DOHH2 (cell line): ENCODE results near the gene DPYD.

Experiments
- H3F3A ChIP-seq: fragments of 200-600 bp; sonication (generic), shearing (Covaris generic); 2 replicates; pipeline ENCODE4 v1.6.0; 2016; ENCODE audit warnings: antibody characterized with exemption, mild to moderate bottlenecking; ENCODE audit not compliant: control insufficient read depth, insufficient read depth
- H3K27ac ChIP-seq: fragments of 200-600 bp; sonication (generic); 2 replicates; pipeline ENCODE4 v1.5.1; 2014; ENCODE audit warnings: low read depth, mild to moderate bottlenecking, low read length, moderate library complexity
- H3K27me3 ChIP-seq: fragments of 200-600 bp; sonication (generic); 2 replicates; pipeline ENCODE4 v1.6.1; 2014; ENCODE audit warnings: mild to moderate bottlenecking, low read length, mixed read lengths; ENCODE audit not compliant: control insufficient read depth
- H3K36me3 ChIP-seq: fragments of 200-600 bp; sonication (generic); 2 replicates; pipeline ENCODE4 v1.6.1; 2014; ENCODE audit warnings: mild to moderate bottlenecking, low read length, moderate library complexity, mixed read lengths; ENCODE audit not compliant: control insufficient read depth
- H3K4me1 ChIP-seq: fragments of 200-600 bp; sonication (generic); 2 replicates; pipeline ENCODE4 v1.6.1; 2014; ENCODE audit warnings: mild to moderate bottlenecking, low read length, mixed read lengths; ENCODE audit not compliant: control insufficient read depth
- H3K4me2 ChIP-seq: fragments of 200-600 bp; sonication (generic); 2 replicates; pipeline ENCODE4 v1.6.0; 2014; ENCODE audit warnings: mild to moderate bottlenecking, low read length, moderate library complexity
- H3K4me3 ChIP-seq: fragments of 200-600 bp; sonication (generic); 2 replicates; pipeline ENCODE4 v1.5.1; 2014; ENCODE audit warnings: mild to moderate bottlenecking, low read length, mixed read lengths
- H3K79me2 ChIP-seq: fragments of 200-600 bp; sonication (generic); 2 replicates; pipeline ENCODE4 v1.6.1; 2014; ENCODE audit warnings: mild to moderate bottlenecking, low read length, mixed read lengths; ENCODE audit not compliant: control insufficient read depth
- H3K9me2 ChIP-seq: fragments of 200-600 bp; sonication (generic); replicated peaks from 2 replicates; pipeline ENCODE4 v1.6.1; 2014; ENCODE audit warnings: mild to moderate bottlenecking, low read length, mixed read lengths; ENCODE audit not compliant: control insufficient read depth
- H3K9me3 ChIP-seq: fragments of 200-600 bp; sonication (generic); 2 replicates; pipeline ENCODE4 v1.6.1; 2014; ENCODE audit warnings: antibody characterized with exemption, low read length, mixed read lengths; ENCODE audit not compliant: control insufficient read depth, insufficient read depth
- H4K20me1 ChIP-seq: fragments of 200-600 bp; sonication (generic); 2 replicates; pipeline ENCODE4 v1.6.0; 2014; ENCODE audit warnings: low read depth, mild to moderate bottlenecking, antibody characterized with exemption, low read length, moderate library complexity; ENCODE audit not compliant: control insufficient read depth, insufficient read depth
- EZH2phosphoT487 ChIP-seq: fragments of 200-600 bp; sonication (generic); IDR thresholded peaks from 2 replicates; pipeline ENCODE4 v1.6.1; 2017; ENCODE audit warnings: borderline replicate concordance, mild to moderate bottlenecking, antibody characterized with exemption, low read length, moderate library complexity, mixed read lengths
- TF ChIP-seq, protein P1 (sequence below): fragments of 200-600 bp; sonication (generic); IDR thresholded peaks from one replicate; pipeline ENCODE4 v1.5.1; 2014; ENCODE audit warnings: antibody characterized with exemption, mild to moderate bottlenecking, low read depth, low read length; ENCODE audit not compliant: poor library complexity, severe bottlenecking

The DPYD gene

DNA sequence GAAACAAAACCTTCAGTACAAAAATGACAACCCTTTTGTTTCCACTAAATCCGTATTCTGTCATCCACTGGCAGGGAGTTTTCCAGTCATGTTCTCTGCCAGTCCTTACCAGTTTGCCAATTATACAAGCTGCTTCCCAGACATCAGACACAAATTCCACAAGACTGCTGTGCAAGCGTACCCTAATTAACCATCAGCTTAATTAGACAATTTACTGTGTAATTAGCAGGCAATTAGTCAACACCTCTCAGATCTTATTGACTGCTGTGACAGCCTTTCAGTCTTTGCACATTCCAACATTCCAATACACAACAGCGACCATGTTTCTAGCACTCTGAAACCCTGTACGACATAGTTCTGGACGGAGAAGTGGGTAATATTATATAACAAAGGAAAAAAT, 420.1 kb downstream of the DPYD start:
- H3K27me3 ChIP-seq: no peaks in the 10 kb centered on the region
- H3K79me2 ChIP-seq: no peaks in the 10 kb centered on the region
- no peaks in the 10 kb centered on the region for H3K9me3 ChIP-seq
- H3K4me1 ChIP-seq: no peaks in the 10 kb centered on the region
- no peaks in the 10 kb centered on the region for H3K36me3 ChIP-seq
- no peak overlapping the region for H3K4me2 ChIP-seq
- H3F3A ChIP-seq: no peaks in the 10 kb centered on the region
- H3K27ac ChIP-seq: no peak overlapping the region
- H3K4me3 ChIP-seq: no peak overlapping the region
- no peak for TF ChIP-seq EZH2phosphoT487
- TF ChIP-seq, protein P1, sequence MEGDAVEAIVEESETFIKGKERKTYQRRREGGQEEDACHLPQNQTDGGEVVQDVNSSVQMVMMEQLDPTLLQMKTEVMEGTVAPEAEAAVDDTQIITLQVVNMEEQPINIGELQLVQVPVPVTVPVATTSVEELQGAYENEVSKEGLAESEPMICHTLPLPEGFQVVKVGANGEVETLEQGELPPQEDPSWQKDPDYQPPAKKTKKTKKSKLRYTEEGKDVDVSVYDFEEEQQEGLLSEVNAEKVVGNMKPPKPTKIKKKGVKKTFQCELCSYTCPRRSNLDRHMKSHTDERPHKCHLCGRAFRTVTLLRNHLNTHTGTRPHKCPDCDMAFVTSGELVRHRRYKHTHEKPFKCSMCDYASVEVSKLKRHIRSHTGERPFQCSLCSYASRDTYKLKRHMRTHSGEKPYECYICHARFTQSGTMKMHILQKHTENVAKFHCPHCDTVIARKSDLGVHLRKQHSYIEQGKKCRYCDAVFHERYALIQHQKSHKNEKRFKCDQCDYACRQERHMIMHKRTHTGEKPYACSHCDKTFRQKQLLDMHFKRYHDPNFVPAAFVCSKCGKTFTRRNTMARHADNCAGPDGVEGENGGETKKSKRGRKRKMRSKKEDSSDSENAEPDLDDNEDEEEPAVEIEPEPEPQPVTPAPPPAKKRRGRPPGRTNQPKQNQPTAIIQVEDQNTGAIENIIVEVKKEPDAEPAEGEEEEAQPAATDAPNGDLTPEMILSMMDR: no peak
- no peaks in the 10 kb centered on the region; the same call in 1 of the 2 replicates for H3K9me2 ChIP-seq
- H4K20me1 ChIP-seq: no peaks in the 10 kb centered on the region

DNA sequence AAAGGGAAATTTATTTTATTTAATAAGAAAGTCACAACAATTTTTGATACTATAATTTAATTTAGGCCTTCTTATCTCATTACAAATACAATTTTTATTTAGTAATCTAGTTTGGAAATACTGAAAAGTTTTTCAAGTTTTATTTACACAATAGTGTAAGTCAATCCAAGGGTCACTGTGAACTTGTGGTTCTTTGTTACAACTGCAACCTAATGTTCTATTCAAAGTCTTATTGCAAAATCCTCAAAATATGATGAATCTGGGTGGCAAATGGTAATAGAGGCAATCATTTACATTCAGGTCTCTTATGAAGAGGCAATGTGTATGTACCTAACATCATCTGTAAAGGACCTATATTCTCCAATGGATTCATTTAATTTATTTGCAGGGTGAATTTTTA, 421.2 kb downstream of the DPYD start:
- H3K36me3 ChIP-seq: no peaks in the 10 kb centered on the region
- H3K27me3 ChIP-seq: no peaks in the 10 kb centered on the region
- H3K27ac ChIP-seq: no peak overlapping the region
- no peaks in the 10 kb centered on the region for H3K79me2 ChIP-seq
- no peaks in the 10 kb centered on the region for H3F3A ChIP-seq
- H3K9me3 ChIP-seq: no peaks in the 10 kb centered on the region
- no peak overlapping the region for H3K4me3 ChIP-seq
- TF ChIP-seq, protein P1: no peak
- TF ChIP-seq EZH2phosphoT487: no peak
- no peaks in the 10 kb centered on the region; the same call in 1 of the 2 replicates for H3K9me2 ChIP-seq
- no peaks in the 10 kb centered on the region for H3K4me1 ChIP-seq
- H4K20me1 ChIP-seq: no peaks in the 10 kb centered on the region
- H3K4me2 ChIP-seq: no peak overlapping the region

DNA sequence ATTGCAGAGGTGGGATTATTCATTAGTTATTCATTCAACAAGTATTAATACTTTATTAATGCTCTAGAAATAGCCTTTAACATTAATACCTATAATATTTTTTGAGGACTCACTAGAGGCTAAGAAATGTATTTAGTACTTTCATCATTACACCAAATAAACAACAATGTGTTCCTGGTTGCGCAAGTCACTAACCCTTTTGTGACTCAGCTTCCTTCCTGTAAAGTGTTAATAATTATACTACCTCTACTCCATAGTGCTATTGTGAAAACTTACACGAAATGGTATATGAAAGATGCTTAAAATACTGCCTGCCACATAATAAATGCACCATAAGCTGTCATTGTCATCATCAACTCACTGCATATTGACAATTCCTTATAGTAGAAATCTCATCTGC, 431.0 kb downstream of the DPYD start:
- Histone ChIP-seq H3K36me3 (no peaks in the 10 kb centered on the region), H3K4me2 (no peak overlapping the region), H3K4me1 (peaks cover 5% of the 10 kb centered on the region), H4K20me1 (no peaks in the 10 kb centered on the region), H3K79me2 (no peaks in the 10 kb centered on the region), H3K9me3 (no peaks in the 10 kb centered on the region), H3K4me3 (no peak overlapping the region), H3F3A (no peaks in the 10 kb centered on the region), H3K9me2 (no peaks in the 10 kb centered on the region), H3K27ac (no peak overlapping the region), H3K27me3 (no peaks in the 10 kb centered on the region)
- no peak for TF ChIP-seq EZH2phosphoT487
- TF ChIP-seq, protein P1: no peak

DNA sequence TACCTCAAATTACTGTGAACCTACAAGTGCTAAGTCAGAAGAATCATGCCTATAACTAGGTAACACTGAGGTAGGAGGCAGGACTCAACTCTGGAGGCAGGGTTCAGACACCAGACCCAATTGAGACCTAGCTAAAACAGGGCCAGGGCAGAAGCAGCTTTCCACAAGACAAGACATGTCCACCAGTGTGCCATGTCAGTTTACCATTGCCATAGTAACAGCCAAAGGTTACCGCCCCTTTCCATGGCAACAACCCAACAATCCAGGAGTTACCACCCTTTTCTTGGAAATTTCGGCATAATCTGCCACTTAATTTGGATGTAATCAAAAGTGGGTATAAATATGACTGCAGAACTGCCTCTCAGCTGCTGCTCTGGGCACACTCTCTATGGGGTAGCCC, 432.3 kb downstream of the DPYD start:
- H3K36me3 ChIP-seq: no peaks in the 10 kb centered on the region
- H3K4me1 ChIP-seq: peaks cover 5% of the 10 kb centered on the region
- no peaks in the 10 kb centered on the region for H3K9me3 ChIP-seq
- H3K9me2 ChIP-seq: no peaks in the 10 kb centered on the region
- H3K27me3 ChIP-seq: no peaks in the 10 kb centered on the region
- H3K79me2 ChIP-seq: no peaks in the 10 kb centered on the region
- no peak for TF ChIP-seq EZH2phosphoT487
- TF ChIP-seq, protein P1: no peak
- H4K20me1 ChIP-seq: no peaks in the 10 kb centered on the region
- H3F3A ChIP-seq: no peaks in the 10 kb centered on the region
- no peak overlapping the region for H3K4me2 ChIP-seq
- H3K27ac ChIP-seq: no peak overlapping the region
- no peak overlapping the region for H3K4me3 ChIP-seq
